Measurements from ENCODE around the gene EVI2B. TPM values are rescaled to one million over a fixed set of nuclear protein-coding genes. Genes with fewer than 3 reads are reported as not detected.

Gene EVI2B
- total RNA-seq, 1 donor from 2014 or later = not detected

- no peak for DNase-seq (ENCODE audit: low read depth)
- TF ChIP-seq CTCF (conservative IDR thresholded peaks at IDR 0.05; ENCODE audit: low read depth, low read length) = no peak
- H3K4me3 ChIP-seq (ENCODE audit: low read depth, low read length) = no peak overlapping the region
Observed at GRCh38 chr17:31310260-31310659, 3.6 kb downstream of the EVI2B start.

DNA sequence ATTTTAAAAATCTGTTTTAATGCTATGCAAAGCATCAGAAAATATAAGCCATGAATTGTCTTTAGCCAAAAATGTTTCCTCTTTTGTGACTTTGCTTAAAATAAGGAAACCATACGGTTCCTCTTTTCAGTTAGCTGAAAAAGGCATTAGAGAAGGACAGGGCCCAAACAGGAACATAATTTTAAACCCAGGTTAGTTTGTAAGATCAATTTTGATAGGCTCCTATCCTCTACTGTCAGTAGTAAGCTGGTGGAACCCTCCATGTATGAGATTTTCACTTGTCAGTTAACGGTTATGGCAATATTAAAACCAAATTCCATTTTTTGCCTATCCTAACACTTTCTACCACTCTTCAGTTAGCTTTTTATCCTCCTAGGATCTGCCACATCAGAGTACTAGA, 4.3 kb downstream of the EVI2B start:
- no peak for TF ChIP-seq CTCF (conservative IDR thresholded peaks at IDR 0.05; ENCODE audit: low read depth, low read length)
- no peak overlapping the region for H3K4me3 ChIP-seq (ENCODE audit: low read depth, low read length)
- no peak for DNase-seq (ENCODE audit: low read depth)

GRCh38 chr17:31308372-31309334, 5.2 kb downstream of the EVI2B start:
- TF ChIP-seq CTCF (conservative IDR thresholded peaks at IDR 0.05; ENCODE audit: low read depth, low read length) = no peak
- no peak for DNase-seq (ENCODE audit: low read depth)
- H3K4me3 ChIP-seq (ENCODE audit: low read depth, low read length) = no peak overlapping the region

DNA sequence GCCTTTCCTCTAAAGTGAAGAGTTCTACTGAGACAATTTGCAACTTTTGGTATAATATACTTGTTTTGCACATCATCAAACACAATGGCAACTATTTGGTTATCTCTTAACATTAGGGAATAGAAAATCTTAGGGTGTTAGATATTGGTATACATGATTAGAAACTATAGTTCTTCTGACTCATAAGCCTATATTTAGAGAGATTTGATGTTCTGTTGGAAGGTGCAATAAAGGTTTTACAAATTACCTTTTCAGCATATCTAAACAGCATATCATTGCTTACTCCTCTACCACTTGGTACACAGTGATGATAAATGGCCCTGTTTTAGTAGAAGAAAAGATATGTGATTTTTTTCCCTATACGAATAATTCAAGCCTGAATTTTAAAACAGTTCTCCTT, 6.2 kb downstream of the EVI2B start:
- H3K4me3 ChIP-seq (ENCODE audit: low read depth, low read length) = no peak overlapping the region
- DNase-seq (ENCODE audit: low read depth) = no peak
- TF ChIP-seq CTCF (conservative IDR thresholded peaks at IDR 0.05; ENCODE audit: low read depth, low read length) = no peak

DNA sequence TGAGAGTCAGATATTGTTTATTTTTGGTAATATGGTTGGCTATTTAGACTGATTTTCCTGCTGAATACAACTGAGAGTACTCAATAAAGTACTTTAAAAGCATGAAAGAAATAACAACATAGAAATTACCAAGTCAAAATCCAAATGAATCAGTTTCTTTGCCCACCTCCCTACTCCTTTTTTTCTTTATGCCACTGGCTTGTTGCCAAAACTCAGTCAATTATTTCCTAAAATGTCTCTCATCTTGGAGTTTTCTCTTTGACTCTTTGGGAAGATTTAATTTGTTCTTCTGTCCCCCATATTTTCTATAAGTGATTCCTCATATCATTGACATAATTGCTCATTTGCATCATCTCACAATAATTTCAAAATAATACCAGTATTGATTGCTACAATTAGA, 14.2 kb downstream of the EVI2B start:
- DNase-seq (ENCODE audit: low read depth) = no peak
- H3K4me3 ChIP-seq (ENCODE audit: low read depth, low read length) = no peak overlapping the region
- no peak for TF ChIP-seq CTCF (conservative IDR thresholded peaks at IDR 0.05; ENCODE audit: low read depth, low read length)

DNA sequence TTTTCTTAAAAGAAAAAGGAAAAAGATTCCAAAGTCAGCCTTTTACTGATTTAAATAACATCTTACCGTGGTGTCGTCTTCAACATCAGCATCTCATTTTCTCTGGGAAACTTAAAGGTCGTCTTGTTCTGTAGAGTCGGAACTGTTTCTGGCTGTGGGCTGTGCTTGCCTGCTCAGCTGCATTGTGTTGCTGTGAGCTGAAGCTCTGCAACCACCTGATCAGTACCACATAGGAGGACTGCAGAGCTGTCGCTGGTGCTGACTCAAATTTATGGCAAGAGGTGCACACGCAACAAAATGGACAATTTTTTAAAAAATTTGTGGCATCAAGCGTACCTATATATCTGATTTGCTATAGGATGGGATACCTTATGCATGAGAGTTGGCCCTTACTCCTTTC, 16.8 kb downstream of the EVI2B start, which contains the start of gene OMG:
Gene OMG (minus strand): TSS at position 150 of the 400 bp plus-strand sequence. CDS start 908 bp downstream, outside the sequence.
- no peak for TF ChIP-seq CTCF (conservative IDR thresholded peaks at IDR 0.05; ENCODE audit: low read depth, low read length)
- DNase-seq (ENCODE audit: low read depth) = no peak
- no peak within 1 kb of the TSS for H3K4me3 ChIP-seq (ENCODE audit: low read depth, low read length)
